NCI-H128 (cell line): ENCODE data around the gene FBP2.

ENCODE experiments used
- DNase-seq: peaks from one replicate; lab custom pipeline; 2025; ENCODE audit not compliant: unreplicated experiment; lab: John Stamatoyannopoulos, UW

The FBP2 gene

GRCh38 chr9:94593459-94594345 is at the start of gene FBP2:
FBP2 (minus strand) TSS chr9:94593824; CDS start chr9:94593726, 98 bp downstream.
- no peak for DNase-seq

GRCh38 chr9:94643176-94643575 is 49.6 kb upstream of the FBP2 start:
- DNase-seq = no peak

- DNase-seq = no peak
Measured at GRCh38 chr9:94642501-94642900, 48.9 kb upstream of the FBP2 start.

GRCh38 chr9:94639999-94640376 is 46.4 kb upstream of the FBP2 start:
- no peak for DNase-seq

- DNase-seq = no peak
Measured at GRCh38 chr9:94639061-94639998, 45.7 kb upstream of the FBP2 start, which contains the start of gene FBP1. FBP1 (minus strand) TSS chr9:94639518; CDS start chr9:94639310, 208 bp downstream.

- no peak for DNase-seq
Measured at GRCh38 chr9:94638335-94639060, 44.9 kb upstream of the FBP2 start.

GRCh38 chr9:94632737-94633136 is 39.1 kb upstream of the FBP2 start:
- no peak for DNase-seq

GRCh38 chr9:94631599-94631998 is 38.0 kb upstream of the FBP2 start:
- DNase-seq = no peak

GRCh38 chr9:94630833-94631232 is 37.2 kb upstream of the FBP2 start:
- no peak for DNase-seq

GRCh38 chr9:94630281-94630680 is 36.7 kb upstream of the FBP2 start:
- no peak for DNase-seq

GRCh38 chr9:94627287-94627686 is 33.7 kb upstream of the FBP2 start:
- no peak for DNase-seq

GRCh38 chr9:94625835-94626234 is 32.2 kb upstream of the FBP2 start:
- no peak for DNase-seq

GRCh38 chr9:94624629-94625028 is 31.0 kb upstream of the FBP2 start:
- DNase-seq = no peak

GRCh38 chr9:94623253-94623652 is 29.6 kb upstream of the FBP2 start:
- no peak for DNase-seq

- DNase-seq = no peak
Measured at GRCh38 chr9:94622087-94622800, 28.6 kb upstream of the FBP2 start.

- no peak for DNase-seq
Measured at GRCh38 chr9:94619026-94619425, 25.4 kb upstream of the FBP2 start.

- no peak for DNase-seq
Measured at GRCh38 chr9:94613003-94613402, 19.4 kb upstream of the FBP2 start.

- no peak for DNase-seq
Measured at GRCh38 chr9:94612071-94612470, 18.4 kb upstream of the FBP2 start.

- no peak for DNase-seq
Measured at GRCh38 chr9:94611638-94612068, 18.0 kb upstream of the FBP2 start.

- no peak for DNase-seq
Measured at GRCh38 chr9:94610181-94610606, 16.6 kb upstream of the FBP2 start.

GRCh38 chr9:94607423-94607691 is 13.7 kb upstream of the FBP2 start:
- DNase-seq = no peak
